Measurements from ENCODE around the gene RPTOR.
"Not testable (repeated sequence)": the region's sequence is repeated elsewhere in the genome, so short reads cannot be mapped to it uniquely, and the experiment has no call there.

The RPTOR gene

DNA sequence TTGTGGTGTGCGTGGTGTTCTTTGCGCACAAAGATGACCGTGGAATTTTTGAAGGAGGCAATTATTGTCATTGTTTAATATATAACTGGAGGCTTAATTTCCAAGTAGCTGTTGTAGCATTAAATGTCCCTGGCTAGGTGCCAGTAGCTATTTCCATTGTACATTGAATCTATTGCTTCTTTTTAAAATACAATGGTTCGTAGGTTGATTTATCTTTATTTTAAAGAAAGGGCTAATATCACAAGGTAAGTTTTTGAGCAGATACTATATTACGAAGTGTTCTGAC, 127.1 kb downstream of the RPTOR start:
- no peak for DNase-seq

DNA sequence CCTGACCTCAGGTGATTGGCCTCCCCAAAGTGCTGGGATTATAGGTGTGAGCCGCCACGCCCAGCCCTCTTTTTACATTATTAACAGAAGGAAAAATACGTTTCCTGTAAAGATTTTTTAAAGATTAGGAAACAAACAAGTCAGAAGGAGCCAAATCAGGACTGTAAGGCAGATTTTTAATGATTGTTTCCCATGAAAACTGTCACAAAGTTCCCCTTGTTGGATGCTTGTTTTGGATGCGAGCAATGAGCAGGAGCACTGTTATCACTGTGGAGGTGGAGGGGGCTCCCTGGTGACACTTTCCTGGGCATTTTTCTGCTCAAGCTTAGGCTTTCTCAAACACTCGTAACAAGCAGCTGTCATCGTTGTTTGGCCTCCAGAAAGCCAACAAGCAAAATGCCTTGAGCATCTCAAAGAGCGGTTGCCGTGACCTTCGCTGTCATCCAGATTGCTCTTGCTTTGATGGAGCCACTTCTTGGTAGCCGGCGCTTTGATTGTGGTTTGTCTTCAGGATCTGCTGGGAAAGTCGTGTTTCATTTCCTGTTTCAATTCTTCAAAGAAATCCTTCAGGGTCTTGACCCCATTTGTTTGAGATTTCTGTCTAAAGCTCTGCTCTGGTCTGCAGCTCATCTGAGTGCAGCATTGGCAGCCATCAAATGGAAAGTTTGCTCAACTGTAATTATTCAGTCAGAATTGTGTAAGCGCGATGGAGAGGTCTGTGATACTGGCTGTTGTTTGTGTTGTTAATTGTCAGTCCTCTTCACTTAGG, 128.7 kb downstream of the RPTOR start:
- no peak for DNase-seq

DNA sequence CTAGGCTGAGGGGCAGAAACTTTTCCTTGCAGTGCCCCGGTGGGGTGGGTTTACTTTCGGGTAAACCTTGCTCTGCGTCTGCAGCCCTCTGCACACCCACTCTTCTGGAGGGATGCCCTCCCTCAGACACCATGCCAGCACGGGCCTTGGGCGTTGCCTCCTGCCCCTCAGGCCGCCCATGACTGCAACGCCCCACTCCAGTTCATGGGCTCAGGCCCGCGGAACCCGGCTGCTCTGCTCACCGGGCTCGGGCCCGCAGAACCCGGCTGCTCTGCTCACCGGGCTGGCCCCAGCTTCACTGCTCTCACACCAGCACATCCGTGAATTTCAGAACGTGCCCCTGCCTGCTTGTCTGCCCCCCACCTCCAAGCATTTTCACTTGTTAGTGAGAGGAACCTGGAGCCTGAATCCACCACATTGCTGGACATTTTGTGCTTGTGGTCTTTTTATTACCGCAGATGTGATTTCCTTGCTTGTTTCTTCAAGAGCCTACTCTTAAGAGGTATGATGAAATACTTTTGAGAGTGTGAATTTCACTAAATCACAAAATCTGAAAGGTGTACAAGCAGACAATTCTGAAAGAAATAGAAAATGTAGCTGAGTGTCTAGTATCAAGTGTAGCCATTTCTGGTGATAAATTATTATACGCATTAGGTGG, 130.9 kb downstream of the RPTOR start:
- DNase-seq = no peak

DNA sequence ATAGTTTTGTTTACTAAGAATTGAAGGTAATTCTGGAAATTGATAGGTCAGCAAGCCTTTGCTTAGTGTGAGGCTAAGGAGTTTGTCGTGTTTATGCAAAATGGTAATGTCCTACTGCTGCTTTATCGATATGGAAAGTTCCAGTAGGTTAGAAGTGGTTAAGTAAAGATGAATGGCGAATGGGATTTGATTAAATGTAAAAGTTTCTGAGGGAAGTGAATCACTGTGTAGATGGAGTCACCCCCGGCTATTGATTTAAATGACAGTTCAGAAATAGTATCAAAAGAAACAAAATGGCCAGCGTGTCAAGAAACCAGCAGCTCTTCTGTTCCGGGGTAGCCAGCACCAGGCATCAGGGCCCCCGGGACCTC, 131.4 kb downstream of the RPTOR start:
- DNase-seq = no peak

DNA sequence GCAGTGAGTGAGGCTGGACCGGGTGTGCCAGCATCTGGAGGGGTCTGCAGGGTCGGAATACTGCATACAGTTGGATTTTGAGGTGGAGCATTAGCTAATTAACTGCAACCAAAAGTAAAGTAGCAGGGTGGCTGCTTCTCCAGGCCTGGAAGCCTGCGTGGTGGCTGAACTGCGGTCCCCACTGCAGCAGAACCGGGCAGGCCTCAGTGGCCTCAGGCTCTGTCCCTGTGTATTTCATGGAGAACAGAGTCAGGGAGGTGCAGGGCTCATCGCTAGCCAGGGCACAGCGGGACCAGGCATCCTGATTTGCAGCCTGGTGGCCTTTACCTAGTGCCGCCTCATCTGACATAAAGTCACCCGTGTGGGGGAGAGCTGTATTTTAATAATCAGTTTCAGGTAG, 131.9 kb downstream of the RPTOR start:
- no peak for DNase-seq

DNA sequence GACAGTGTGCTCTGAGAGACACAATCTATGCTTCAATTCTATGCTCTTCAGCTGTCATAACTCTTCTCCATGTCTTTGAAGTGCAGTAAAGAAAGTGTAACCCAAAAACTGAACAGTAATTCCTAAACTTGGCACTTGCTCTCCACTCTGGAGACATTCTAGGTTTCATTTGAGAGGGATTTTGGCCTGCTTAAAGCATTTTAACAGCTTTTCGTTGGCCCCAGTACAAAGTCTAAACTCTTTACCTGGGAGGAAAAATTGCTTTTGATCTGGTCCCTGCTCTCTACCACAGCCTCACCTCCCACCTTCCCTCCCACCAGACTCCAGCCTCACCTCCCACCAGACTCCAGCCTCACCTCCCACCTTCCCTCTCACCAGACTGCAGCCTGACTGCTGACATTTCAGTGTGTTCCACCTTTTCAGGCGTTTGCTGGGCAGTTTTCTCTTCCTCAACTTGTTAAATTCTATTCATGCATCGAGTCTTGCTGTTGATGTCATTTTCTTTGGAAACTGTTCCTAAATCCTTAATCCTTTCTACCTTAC, 132.6 kb downstream of the RPTOR start:
- no peak for DNase-seq

DNA sequence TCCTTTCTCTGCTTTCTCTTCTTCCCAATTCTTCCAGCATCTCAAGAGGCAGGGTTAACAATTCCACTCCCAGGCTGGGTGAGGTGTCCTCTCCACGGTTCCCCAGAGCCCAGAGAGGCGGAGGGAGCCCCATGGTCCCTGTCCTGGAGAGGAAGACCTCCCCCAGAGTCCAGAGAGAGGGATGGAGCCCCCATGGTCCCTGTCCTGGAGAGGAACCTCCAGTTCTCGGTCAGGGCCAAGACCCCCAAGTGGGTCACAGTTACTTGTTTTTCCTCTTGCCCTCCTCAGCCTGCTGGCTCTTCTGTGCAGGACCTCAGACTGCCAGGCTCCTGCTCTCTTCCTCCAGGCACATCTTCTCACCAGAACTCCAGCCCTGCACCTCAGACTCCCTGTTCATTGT, 135.2 kb downstream of the RPTOR start:
- DNase-seq = no peak

DNA sequence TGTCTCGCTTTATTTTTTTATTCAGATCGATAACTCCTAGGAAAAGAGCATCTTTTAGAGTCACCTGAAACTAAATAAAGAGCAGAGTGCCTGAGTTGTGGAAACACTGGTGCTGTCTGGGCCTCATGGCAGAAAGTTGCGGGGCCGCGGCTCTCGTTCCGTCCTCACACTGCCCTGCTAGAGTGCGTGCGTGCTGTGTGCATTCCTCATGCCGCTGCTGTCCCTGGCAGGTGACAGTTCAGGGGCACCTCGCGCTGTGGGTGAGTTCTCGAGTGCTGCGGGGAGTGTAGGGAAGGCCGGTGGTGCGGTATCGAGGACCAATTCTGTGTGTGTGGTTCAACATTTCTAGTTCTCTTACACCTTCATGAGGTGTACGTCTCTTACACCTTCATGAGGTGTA, 136.6 kb downstream of the RPTOR start:
- no peak for DNase-seq

DNA sequence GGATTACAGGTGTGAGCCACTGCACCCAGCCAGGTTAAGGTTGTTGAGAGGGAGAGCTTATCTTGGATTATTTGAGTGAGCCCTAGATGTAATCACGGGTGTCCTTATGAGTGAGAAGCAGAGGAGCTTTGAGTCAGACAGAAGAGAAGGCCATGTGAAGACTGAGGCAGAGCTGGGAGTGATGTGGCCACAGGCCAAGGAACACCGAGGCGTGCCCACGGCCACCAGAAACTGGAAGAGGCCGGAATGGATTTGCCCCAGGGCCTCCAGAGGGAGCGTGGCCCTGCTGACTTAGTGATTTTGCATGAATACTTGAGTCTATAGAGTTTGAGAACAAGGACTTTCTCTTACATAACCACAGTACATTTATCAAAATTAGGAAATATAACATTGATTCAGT, 137.7 kb downstream of the RPTOR start:
- no peak for DNase-seq

DNA sequence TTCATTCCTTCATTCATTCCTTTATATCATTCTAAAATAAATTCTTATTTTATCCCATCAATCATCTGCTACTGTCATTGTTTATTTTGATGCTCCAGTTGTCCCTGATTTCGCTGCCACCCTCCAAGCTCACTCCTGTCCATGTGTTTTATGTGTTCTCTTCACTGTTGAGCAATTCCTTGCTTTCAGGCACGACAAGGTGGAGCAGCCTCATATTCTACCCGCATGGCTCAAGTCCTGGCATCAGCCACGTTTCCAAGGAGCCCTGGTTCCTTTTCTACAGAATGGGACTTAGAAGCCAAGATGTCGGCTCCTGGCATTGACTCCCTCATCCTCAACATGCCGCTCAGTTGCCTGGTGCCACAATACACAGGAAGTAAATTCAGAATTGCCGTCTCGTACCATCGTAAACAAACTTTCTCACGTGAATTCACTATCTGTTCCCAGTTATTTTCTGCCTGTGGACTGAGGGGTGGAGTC, 139.0 kb downstream of the RPTOR start:
- no peak for DNase-seq

DNA sequence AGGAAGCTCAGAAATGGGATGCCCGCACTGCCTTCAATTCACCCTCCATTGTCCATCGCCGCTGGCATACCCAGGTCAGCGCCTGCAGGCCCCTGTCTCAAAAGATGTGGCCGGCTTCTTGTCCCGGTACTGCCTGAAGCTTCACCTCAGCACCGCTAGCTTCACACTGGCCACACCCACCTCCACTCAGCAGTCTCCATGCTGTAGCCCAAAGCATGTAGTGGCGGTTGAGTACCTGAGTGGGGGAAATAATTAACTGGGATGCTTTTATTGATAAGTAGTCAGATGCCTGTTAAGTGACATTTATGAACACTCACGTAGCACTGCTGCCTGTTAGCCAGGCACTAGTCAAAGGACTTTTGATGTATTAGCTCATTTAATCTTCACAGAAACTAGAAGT, 143.2 kb downstream of the RPTOR start:
- no peak for DNase-seq

DNA sequence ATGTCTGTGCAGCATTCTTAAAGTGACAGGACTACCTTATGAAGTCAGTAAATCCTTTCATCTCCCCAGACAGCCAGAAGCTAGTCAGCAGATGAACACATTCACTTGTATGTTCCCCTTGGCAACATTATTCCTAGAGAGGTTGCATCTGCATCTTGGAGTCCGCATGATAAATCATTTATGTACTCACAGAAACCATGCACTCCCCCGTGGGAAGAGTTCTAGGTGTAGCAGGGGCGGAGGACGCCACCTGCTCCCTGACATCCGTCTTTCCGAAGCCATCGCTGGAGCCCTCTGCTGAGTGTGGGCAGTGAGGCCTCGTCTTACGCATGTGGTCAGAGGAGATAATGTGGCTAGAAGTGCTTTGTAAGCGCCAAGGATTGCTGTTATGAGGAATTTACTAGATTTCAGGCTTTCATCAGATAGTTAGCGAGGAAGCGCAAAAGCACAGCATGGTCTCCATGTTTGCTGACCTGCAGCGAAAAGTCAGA, 144.5 kb downstream of the RPTOR start:
- DNase-seq = no peak

DNA sequence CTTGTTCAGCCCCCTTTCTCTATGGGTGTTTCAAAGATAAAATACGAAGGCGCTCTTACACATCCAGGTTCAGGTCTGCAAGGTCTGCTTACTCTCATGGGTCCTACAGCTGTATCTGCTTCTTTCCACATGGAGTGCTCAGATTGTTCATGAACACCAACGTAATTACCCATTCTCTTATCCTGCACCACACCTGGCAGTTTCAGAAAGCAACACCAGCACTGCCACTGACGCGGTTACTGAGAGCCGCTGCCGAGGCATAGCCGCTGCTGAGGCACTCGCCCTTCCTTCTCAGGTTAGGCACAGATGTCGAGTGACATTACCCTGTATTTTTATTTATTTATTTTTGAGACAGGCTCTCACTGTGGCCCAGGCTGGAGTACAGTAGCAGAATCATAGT, 147.1 kb downstream of the RPTOR start:
- DNase-seq = no peak

DNA sequence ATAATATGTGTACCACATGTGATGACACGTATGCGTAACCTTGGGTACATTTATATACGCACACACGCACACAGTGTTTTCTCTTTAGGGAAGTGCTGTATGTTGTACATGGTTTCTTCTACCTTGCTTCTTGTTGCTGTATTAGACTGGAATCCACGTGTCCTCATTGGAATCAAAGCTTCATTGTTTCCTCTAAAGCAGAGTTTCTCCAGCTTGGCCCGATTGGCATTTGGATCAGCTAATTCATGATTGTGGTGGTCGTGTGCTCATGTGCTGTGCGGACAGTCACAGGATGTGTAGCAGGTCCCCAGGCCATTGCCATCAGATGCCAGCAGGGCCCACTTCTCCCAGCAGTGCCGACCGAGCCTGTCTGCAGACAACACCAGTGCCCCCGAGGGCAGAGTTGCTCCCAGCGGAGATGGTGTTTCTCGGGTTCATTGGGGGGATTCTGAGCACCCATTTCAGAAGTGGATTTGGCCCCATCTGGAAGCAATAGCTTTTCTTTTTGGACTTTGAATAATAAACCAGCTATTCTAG, 148.4 kb downstream of the RPTOR start:
- DNase-seq = no peak

DNA sequence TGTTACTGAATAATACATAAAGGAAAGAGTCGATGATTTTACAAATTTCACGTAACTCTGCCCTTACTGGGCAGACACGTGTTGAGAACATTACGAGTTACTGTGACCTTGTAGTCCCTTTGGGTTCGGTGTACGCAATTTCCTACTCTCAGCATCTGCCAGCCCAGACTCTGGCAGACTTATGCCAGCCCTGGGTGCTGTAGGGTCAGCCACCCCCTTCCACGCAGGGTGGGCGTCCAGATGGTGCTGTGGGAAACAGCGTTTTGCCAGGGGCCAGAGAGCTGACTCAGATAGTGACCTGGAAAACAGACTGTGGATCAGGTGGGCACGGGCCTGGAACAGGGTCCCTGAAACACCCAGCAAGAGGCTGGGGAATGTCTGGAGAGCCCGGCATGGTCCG, 148.9 kb downstream of the RPTOR start:
- no peak for DNase-seq

DNA sequence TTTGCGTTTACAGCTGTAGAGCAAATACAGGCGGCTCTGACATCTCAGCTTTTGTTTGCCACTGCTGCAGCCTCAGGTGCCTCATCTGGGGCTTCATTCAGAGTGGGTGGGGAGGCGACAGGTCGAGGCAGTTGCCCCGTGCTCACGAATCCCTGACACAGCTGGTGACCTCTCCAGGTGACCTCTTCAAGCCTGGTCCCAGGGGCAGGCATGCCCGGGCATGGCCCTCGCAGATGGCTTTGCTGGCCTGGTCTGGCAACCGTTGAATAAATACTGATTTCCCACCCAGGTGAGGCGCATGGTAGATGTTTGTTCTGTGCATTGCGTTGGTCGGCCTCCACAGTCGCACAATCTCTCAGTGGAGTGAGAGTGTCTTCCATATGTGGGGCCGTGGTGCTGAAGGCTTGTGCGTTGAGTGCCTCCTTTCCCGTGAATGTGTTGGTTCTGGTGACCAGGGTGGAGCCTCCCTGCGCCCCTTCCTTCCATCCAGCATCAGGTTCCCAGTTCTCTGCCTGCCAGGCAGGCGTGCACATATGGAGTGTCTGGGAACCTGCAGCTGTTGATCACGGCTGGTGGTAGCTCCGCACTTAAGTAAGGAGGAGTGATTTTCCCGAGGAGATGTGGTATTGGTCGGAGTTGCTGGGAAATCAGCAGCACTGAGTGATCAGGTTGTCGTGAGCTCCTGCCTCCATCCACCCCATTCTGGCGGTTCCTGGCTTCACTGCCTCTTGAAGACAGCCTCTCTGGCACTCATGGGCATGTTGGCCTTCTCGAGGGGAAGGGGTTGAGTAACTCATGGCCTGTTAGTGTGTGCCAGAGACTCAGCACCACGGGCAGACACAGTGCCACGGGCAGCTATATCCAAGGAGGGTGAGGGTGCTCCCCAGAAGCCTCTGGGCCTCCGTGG, 149.7 kb downstream of the RPTOR start:
- DNase-seq = no peak

DNA sequence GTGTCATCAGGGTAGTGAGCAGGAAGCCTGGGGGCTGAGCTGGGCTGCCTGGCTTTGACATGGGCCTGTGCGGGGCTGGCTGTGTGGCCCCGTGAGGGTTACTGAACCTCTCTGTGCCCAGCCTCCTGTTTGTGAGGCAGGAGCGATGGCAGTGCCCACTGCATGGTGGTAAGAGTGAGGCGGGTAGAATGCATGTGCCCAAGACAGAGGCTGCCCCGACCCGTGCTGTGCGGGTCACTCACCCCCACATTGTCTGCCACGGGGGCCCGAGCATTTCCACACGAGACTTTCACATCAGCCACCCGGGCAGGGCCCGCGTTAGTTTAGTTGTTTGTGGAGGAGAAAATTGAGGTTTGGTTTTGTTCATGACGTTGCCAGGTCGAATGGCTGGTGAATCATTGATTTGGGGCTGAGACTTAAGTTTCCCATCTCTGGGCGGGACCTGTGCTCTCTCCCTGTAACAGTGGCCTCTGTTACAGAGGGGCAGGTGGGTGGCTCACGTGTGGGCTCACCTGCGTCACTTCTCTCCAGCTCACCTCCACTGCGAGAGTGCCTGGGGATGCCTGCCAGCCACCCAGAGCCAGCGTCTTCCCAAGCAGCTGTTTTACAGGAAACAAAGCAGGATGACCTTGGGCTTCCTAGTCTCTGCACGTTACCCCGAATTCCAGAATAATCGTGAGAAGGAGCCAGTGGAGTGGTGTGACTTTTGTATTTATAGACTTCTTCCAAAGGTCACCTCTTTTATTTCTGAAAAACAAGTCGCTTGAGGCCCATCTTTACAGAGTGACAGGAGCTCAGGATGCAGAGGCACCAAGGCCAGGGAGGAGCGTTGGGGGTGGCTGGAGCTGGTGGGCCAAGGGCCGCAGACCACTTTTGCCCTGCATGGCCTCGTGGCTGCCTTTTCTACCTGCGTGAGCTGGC, 150.6 kb downstream of the RPTOR start:
- no peak for DNase-seq

DNA sequence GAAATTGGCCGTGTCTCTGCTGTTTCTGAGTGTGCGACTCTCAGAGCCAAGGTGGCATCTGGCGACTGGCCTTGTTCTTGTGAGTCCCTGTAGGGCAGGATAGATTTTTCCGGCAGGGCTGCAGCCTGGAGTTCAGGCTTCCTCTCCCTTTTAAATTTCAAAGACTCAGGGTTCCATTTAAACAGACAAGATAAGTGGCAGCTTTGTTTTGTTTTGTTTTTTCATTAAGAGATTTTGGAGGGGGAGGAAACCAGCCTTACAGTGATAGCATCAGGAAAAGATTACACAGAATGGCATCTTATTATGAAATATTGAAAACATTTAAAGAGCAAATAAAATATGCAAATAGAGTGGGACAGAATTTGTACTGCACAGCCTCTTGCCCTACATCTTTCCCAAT, 151.3 kb downstream of the RPTOR start:
- no peak for DNase-seq

DNA sequence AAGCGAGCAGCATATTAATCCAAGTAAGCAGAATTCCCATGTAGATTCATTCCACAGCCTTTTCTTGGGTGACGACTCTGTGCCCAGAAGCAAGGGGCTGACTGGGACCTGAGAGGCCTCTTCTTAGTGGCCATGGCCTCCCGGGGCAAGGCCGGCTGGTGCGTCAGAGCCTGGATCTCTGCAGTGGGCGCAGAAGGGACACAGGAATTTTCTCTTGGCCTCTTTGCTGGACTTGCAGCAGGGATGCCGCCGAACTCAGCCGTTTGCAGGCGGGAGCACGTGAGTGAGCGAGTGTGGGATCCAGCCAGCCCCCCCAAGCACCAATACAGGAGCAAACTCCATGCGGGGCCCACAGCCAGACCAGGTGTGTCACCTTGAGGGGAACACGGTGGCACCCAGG, 151.8 kb downstream of the RPTOR start:
- no peak for DNase-seq

DNA sequence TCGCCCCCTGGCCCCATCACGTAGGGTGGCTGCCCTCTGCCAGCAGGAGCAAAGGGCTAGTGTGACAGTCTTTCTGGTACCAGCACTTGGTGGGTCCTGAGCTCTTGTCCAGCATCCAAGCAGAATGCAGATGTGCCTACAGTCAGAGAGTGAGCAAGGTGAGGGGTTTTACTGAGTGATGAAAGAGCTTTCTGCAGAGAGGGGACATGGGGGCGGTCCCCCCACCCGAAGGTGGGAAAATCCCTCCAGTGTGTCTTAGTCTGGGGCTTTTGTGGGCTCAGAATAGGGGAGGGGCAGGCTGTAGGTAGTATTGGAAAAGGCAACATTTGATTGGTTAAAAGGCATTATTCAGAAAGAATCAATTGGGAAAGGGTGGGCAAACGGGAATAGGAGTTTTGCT, 152.3 kb downstream of the RPTOR start:
- no peak for DNase-seq

DNA sequence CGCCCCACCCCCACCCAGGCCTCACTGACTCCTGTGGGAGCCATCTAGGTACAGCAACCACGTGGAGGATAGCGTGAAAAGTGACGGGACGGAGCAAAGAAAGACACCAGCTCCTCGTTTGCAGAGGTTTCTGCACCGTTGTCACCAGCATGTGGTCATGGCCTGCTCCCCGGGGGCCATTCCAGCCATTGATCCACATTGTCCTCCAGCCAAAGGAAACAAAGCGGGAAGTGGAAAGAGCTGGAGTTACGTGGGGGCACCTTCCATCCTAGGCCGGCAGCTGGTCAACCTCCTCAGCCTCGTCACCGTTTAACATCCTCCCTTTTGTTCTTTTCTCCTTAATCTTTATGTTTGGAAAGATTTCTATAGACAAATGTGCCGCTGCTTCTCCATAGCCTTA, 153.7 kb downstream of the RPTOR start:
- no peak for DNase-seq

DNA sequence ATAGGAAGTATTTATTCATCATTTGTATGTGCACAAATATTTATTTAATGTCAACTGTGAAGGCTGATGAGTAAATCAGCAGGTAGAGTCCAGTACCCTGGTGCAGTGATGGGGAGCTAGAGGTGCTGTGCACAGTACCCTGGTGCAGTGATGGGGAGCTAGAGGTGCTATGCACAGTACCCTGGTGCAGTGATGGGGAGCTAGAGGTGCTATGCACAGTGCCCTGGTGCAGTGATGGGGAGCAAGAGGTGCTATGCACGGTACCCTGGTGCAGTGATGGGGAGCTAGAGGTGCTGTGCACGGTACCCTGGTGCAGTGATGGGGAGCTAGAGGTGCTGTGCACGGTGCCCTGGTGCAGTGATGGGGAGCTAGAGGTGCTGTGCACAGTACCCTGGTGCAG, 154.6 kb downstream of the RPTOR start:
- DNase-seq = not testable (repeated sequence)
